Cardiac muscle cell (in vitro differentiated cells and primary cell): ENCODE results near the gene HTR7. TPM values are rescaled to one million over a fixed set of nuclear protein-coding genes. Genes with fewer than 3 reads are reported as not detected.

Experiments used
- DNase-seq, 2 donors: peaks; one replicate each; pipeline versions ENCODE4 v3.0.0 to v3.0.0-alpha.2; 2010 to 2017; ENCODE audit warnings: low read depth in 1 of 2, low spot score in 1 of 2
- H3K27ac ChIP-seq: fragments of 200-600 bp; sonication (generic); 2 replicates; pipeline ENCODE4 v1.5.1; 2016
- H3K27me3 ChIP-seq: fragments of 200-600 bp; sonication (generic); 2 replicates; pipeline ENCODE4 v1.6.0; 2016; ENCODE audit warnings: control low read depth
- H3K36me3 ChIP-seq: fragments of 200-600 bp; sonication (generic); 2 replicates; pipeline ENCODE4 v1.5.1; 2016; ENCODE audit warnings: control low read depth
- H3K4me1 ChIP-seq: fragments of 200-600 bp; sonication (generic); 2 replicates; pipeline ENCODE4 v1.8.1; 2017; ENCODE audit warnings: low read depth, mild to moderate bottlenecking, mixed run types
- H3K4me3 ChIP-seq: fragments of 200-600 bp; sonication (generic); 2 replicates; pipeline ENCODE4 v1.5.1; 2016; ENCODE audit warnings: mild to moderate bottlenecking
- H3K9me3 ChIP-seq: fragments of 200-600 bp; sonication (generic); 2 replicates; pipeline ENCODE4 v1.5.1; 2017; ENCODE audit warnings: low read depth, mild to moderate bottlenecking, control low read depth
- polyA plus RNA-seq: library from polyadenylated mRNA; unstranded; fragments of >200 nt; fragmentation: Nextera tagmentation; extraction: Ambion mirVana; gene quantifications from 2 replicates; pipeline ENCODE4 v1.2.1, GENCODE V29; 2016
- total RNA-seq: library from RNA; depleted of rRNA; stranded (reverse); fragments of >200 nt; gene quantifications from 2 replicates; pipeline ENCODE4 v1.2.3, GENCODE V29; 2016
- TF ChIP-seq, protein P1 (sequence below): IDR thresholded peaks from 2 replicates; pipeline ENCODE4 v1.5.1; 2012; ENCODE audit warnings: low read depth, mild to moderate bottlenecking, low read length

HTR7 gene
- total and polyA plus RNA-seq, 2 experiments from 2014 or later, result not detected

DNA sequence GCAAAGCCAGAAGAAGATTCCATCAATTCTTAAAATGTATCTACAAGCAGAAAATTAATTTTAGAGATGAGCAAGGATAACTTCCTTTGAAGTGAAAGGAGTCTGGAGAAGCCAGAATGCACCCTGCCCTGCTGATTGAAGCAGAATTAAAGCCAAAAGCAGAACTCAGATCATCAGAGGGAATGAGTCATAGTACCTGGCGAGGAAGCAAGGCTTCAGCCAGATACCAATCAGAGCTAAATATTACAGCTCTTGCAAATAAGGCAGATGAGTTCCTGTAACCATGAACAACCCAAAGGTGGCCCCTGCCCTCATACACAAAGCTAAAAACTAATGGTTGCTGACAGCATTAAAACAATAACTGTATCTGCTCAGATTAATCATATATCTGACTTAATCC lies 10.4 kb downstream of the HTR7 start:
- TF ChIP-seq, protein P1, sequence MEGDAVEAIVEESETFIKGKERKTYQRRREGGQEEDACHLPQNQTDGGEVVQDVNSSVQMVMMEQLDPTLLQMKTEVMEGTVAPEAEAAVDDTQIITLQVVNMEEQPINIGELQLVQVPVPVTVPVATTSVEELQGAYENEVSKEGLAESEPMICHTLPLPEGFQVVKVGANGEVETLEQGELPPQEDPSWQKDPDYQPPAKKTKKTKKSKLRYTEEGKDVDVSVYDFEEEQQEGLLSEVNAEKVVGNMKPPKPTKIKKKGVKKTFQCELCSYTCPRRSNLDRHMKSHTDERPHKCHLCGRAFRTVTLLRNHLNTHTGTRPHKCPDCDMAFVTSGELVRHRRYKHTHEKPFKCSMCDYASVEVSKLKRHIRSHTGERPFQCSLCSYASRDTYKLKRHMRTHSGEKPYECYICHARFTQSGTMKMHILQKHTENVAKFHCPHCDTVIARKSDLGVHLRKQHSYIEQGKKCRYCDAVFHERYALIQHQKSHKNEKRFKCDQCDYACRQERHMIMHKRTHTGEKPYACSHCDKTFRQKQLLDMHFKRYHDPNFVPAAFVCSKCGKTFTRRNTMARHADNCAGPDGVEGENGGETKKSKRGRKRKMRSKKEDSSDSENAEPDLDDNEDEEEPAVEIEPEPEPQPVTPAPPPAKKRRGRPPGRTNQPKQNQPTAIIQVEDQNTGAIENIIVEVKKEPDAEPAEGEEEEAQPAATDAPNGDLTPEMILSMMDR, result no peak
- no peaks in the 10 kb centered on the region for H3K4me1 ChIP-seq
- DNase-seq, result peak in 1 of 2 donors; percentile 57
- no peaks in the 10 kb centered on the region for H3K9me3 ChIP-seq
- no peaks in the 10 kb centered on the region for H3K27me3 ChIP-seq
- no peak overlapping the region for H3K4me3 ChIP-seq
- H3K36me3 ChIP-seq, result no peaks in the 10 kb centered on the region
- no peak overlapping the region for H3K27ac ChIP-seq

DNA sequence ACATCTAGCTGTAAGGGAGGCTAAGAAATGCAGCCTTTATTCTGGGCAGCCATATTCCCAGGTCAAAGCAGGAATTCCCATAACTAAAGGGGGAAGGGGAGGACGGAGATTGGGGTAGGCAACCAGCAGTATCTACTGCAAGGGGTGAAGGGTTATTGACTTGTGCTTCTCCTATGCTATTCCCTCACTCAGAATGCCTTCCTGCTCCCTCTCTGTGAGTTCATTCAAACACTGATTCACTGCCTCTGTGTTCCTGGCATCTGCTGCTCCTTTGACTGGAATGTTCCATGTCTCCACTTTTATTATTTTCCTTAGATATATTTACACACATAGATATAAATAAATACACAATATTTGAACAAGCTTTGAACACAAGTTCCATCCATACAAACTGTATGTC lies 11.1 kb downstream of the HTR7 start:
- H3K4me1 ChIP-seq, result no peaks in the 10 kb centered on the region
- H3K9me3 ChIP-seq, result no peaks in the 10 kb centered on the region
- no peaks in the 10 kb centered on the region for H3K27me3 ChIP-seq
- no peak overlapping the region for H3K4me3 ChIP-seq
- H3K36me3 ChIP-seq, result no peaks in the 10 kb centered on the region
- DNase-seq, result no peak
- TF ChIP-seq, protein P1, result no peak
- no peak overlapping the region for H3K27ac ChIP-seq

DNA sequence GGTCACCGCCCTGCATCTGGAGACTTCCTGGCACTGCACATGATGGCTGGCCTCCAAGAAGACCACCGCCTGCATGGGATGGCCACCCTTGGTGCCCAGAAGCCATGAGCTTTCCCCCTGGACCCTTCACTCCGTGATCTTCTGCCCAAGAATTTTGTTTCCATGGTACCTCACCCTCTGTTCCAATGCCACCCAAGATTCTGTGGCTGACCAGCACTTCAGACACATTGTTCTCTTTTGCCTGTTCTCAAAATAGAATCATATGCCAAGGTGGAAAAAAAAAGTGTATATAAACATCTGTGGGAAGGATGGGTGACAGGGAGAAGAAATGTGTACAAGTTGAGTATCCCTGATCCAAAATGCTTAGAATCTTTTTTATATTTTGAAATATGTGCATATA lies 12.1 kb downstream of the HTR7 start:
- Histone ChIP-seq H3K4me1 (no peaks in the 10 kb centered on the region), H3K27ac (no peak overlapping the region), H3K4me3 (no peak overlapping the region), H3K27me3 (no peaks in the 10 kb centered on the region), H3K36me3 (no peaks in the 10 kb centered on the region), H3K9me3 (no peaks in the 10 kb centered on the region)
- TF ChIP-seq, protein P1, result no peak
- DNase-seq, result no peak

DNA sequence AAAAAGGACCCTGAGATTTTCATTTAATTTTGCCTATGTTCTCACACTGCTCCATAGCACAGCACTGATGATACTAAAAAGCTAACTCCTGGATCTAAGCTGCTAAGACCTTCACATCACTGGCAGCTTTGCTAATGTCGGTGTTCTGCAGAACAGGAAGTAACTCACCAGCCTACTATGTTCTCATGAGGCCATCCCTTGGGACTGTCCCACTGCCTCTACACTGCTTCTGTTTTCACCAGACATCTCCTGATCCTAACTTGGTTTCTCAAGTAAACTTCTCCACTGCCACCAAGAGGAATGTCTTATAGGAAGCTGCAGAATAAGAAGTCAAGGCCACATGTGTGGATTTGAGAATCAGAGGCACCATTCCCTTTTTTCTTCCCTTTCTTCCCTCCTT lies 15.1 kb downstream of the HTR7 start:
- no peak for DNase-seq
- H3K27me3 ChIP-seq, result no peaks in the 10 kb centered on the region
- H3K9me3 ChIP-seq, result no peaks in the 10 kb centered on the region
- TF ChIP-seq, protein P1, result no peak
- no peaks in the 10 kb centered on the region for H3K36me3 ChIP-seq
- H3K4me1 ChIP-seq, result no peaks in the 10 kb centered on the region
- H3K4me3 ChIP-seq, result no peak overlapping the region
- H3K27ac ChIP-seq, result no peak overlapping the region

DNA sequence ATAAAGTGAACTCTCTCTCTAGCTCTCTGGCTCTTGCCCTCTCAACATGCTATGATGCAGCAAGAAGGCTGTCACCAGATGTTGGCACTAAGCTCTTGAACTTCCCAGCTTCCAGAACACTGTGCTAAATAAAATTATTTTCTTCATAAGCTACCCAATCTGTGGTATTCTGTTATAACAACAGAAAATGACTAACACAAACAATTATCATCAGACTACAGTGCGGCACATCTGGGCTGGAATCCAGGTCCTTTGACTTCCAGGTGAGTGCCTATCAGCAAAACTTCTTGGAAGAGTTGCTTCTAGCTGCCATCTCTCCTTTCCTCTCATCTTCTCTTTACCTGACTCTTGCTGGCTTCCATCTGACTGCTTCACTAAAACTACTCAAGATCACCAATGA lies 20.4 kb downstream of the HTR7 start:
- Histone ChIP-seq H3K27me3 (no peaks in the 10 kb centered on the region), H3K4me3 (no peak overlapping the region), H3K9me3 (no peaks in the 10 kb centered on the region), H3K27ac (no peak overlapping the region), H3K36me3 (no peaks in the 10 kb centered on the region), H3K4me1 (no peaks in the 10 kb centered on the region)
- no peak for DNase-seq
- TF ChIP-seq, protein P1, result no peak

DNA sequence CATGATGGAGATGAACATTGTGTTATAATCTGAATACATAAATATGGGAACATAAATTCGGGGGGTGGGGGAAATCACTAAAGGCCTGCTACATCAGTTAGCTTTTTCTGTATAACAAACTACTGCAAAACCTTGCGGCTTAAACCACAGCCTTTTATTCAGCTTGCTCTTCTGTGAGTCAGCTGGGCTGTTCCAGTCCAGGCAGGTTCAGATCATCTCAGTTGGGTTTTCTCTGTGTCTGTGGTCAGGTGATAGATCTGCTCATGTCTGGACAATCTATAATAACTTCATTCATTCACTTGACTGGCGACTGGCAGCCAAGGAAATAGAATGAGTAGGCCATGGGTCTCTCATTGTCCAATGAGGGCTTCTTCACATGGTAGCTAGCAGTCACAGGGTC lies 23.5 kb downstream of the HTR7 start:
- H3K9me3 ChIP-seq, result no peaks in the 10 kb centered on the region
- DNase-seq, result no peak
- H3K4me1 ChIP-seq, result no peaks in the 10 kb centered on the region
- H3K27ac ChIP-seq, result no peak overlapping the region
- TF ChIP-seq, protein P1, result no peak
- no peaks in the 10 kb centered on the region for H3K27me3 ChIP-seq
- no peaks in the 10 kb centered on the region for H3K36me3 ChIP-seq
- no peak overlapping the region for H3K4me3 ChIP-seq
